ENCODE data around the gene ARHGAP31.
"Not testable (repeated sequence)": the region's sequence is repeated elsewhere in the genome, so short reads cannot be mapped to it uniquely, and the experiment has no call there.

Gene ARHGAP31

GRCh38 chr3:119293871-119294695 is at the start of gene ARHGAP31:
Gene ARHGAP31 (plus strand): TSS chr3:119294383. CDS start chr3:119294905, 522 bp downstream.
- DNase-seq (ENCODE audit: low read depth): peak; percentile 83

GRCh38 chr3:119245778-119246177 is 48.4 kb upstream of the ARHGAP31 start:
- no peak for DNase-seq (ENCODE audit: low read depth)

GRCh38 chr3:119255214-119255613 is 39.0 kb upstream of the ARHGAP31 start:
- no peak for DNase-seq (ENCODE audit: low read depth)

GRCh38 chr3:119257111-119257510 is 37.1 kb upstream of the ARHGAP31 start:
- DNase-seq (ENCODE audit: low read depth): no peak

- no peak for DNase-seq (ENCODE audit: low read depth)
Observed at GRCh38 chr3:119257654-119258410, 36.4 kb upstream of the ARHGAP31 start.

- DNase-seq (ENCODE audit: low read depth): no peak
Observed at GRCh38 chr3:119258915-119259314, 35.3 kb upstream of the ARHGAP31 start.

- no peak for DNase-seq (ENCODE audit: low read depth)
Observed at GRCh38 chr3:119259821-119260220, 34.4 kb upstream of the ARHGAP31 start.

- no peak for DNase-seq (ENCODE audit: low read depth)
Observed at GRCh38 chr3:119261055-119261454, 33.1 kb upstream of the ARHGAP31 start.

GRCh38 chr3:119270212-119270611 is 24.0 kb upstream of the ARHGAP31 start:
- not testable (repeated sequence) for DNase-seq (ENCODE audit: low read depth)

- no peak for DNase-seq (ENCODE audit: low read depth)
Observed at GRCh38 chr3:119276680-119277079, 17.5 kb upstream of the ARHGAP31 start.

- DNase-seq (ENCODE audit: low read depth): no peak
Observed at GRCh38 chr3:119279101-119279554, 15.1 kb upstream of the ARHGAP31 start.

GRCh38 chr3:119279584-119280243 is 14.5 kb upstream of the ARHGAP31 start:
- no peak for DNase-seq (ENCODE audit: low read depth)

- no peak for DNase-seq (ENCODE audit: low read depth)
Observed at GRCh38 chr3:119288669-119289403, 5.3 kb upstream of the ARHGAP31 start.

- no peak for DNase-seq (ENCODE audit: low read depth)
Observed at GRCh38 chr3:119289404-119289770, 4.8 kb upstream of the ARHGAP31 start.

GRCh38 chr3:119290613-119291012 is 3.6 kb upstream of the ARHGAP31 start:
- DNase-seq (ENCODE audit: low read depth): no peak

GRCh38 chr3:119291062-119291700 is 3.0 kb upstream of the ARHGAP31 start:
- no peak for DNase-seq (ENCODE audit: low read depth)

- no peak for DNase-seq (ENCODE audit: low read depth)
Observed at GRCh38 chr3:119292666-119293065, 1.5 kb upstream of the ARHGAP31 start.

GRCh38 chr3:119293105-119293870 is 895 bp upstream of the ARHGAP31 start:
- no peak for DNase-seq (ENCODE audit: low read depth)

GRCh38 chr3:119294696-119295671 is 801 bp downstream of the ARHGAP31 start:
- DNase-seq (ENCODE audit: low read depth): peak; percentile 31

Measured in activated T-cell treated with anti-CD3 and anti-CD28 coated beads for 48 hours (primary cell).